SU-DHL-6 (cell line): ENCODE measurements around the gene TNFRSF21.
"Not testable (repeated sequence)": the region's sequence is repeated elsewhere in the genome, so short reads cannot be mapped to it uniquely, and the experiment has no call there.

ENCODE experiments used
- H2AFZ ChIP-seq: fragments of 200-600 bp; sonication (generic); 2 replicates; pipeline ENCODE4 v1.6.1; 2014; ENCODE audit warnings: low read depth, mild to moderate bottlenecking, moderate library complexity, mixed read lengths, antibody characterized with exemption, low read length; ENCODE audit not compliant: severe bottlenecking
- H3F3A ChIP-seq: fragments of 200-600 bp; shearing (Covaris generic); 2 replicates; pipeline ENCODE4 v1.6.0; 2016; ENCODE audit warnings: antibody characterized with exemption, mild to moderate bottlenecking; ENCODE audit not compliant: insufficient read depth
- H3K27ac ChIP-seq: fragments of 200-600 bp; sonication (generic); 2 replicates; pipeline ENCODE4 v1.5.1; 2016; ENCODE audit warnings: low read depth, mild to moderate bottlenecking, low read length, moderate library complexity, mixed read lengths
- H3K27me3 ChIP-seq: fragments of 200-600 bp; sonication (generic), shearing (Covaris generic); 2 replicates; pipeline ENCODE4 v1.6.0; 2014; ENCODE audit warnings: mild to moderate bottlenecking, low read length
- H3K36me3 ChIP-seq: fragments of 200-600 bp; sonication (generic); 2 replicates; pipeline ENCODE4 v1.6.1; 2014; ENCODE audit warnings: mild to moderate bottlenecking, low read length, mixed read lengths
- H3K4me2 ChIP-seq: fragments of 300-600, 200-600 bp; shearing (Covaris generic), sonication (generic); 2 replicates; pipeline ENCODE4 v1.6.0; 2014; ENCODE audit warnings: low read length, low read depth, mild to moderate bottlenecking; ENCODE audit not compliant: poor library complexity, severe bottlenecking
- H3K4me3 ChIP-seq: fragments of 200-600 bp; sonication (generic); 2 replicates; pipeline ENCODE4 v1.5.1; 2014; ENCODE audit warnings: antibody characterized with exemption, low read length, mild to moderate bottlenecking, mixed read lengths; ENCODE audit not compliant: insufficient read depth, poor library complexity, severe bottlenecking
- H3K79me2 ChIP-seq: fragments of 200-600 bp; sonication (generic); 2 replicates; pipeline ENCODE4 v1.6.1; 2014; ENCODE audit warnings: mild to moderate bottlenecking, low read length, moderate library complexity; ENCODE audit not compliant: insufficient read depth
- H3K9ac ChIP-seq: fragments of 200-600 bp; sonication (generic); 2 replicates; pipeline ENCODE4 v1.7.0; 2014; ENCODE audit warnings: mild to moderate bottlenecking, low read length
- H3K9me2 ChIP-seq: fragments of 200-600 bp; sonication (generic); replicated peaks from 2 replicates; pipeline ENCODE4 v1.6.1; 2014; ENCODE audit warnings: low read length; ENCODE audit not compliant: insufficient read depth
- H3K9me3 ChIP-seq: fragments of 200-600 bp; sonication (generic); 2 replicates; pipeline ENCODE4 v1.6.1; 2014; ENCODE audit warnings: low read length, mixed read lengths; ENCODE audit not compliant: insufficient read depth
- H4K20me1 ChIP-seq: fragments of 200-600 bp; sonication (generic); 2 replicates; pipeline ENCODE4 v1.6.1; 2014; ENCODE audit warnings: low read depth, mild to moderate bottlenecking, antibody characterized with exemption, low read length, moderate library complexity, mixed read lengths
- EZH2phosphoT487 ChIP-seq: fragments of 200-600 bp; sonication (generic), shearing (Covaris generic); conservative IDR thresholded peaks from 2 replicates; pipeline ENCODE4 v1.6.1; 2018; ENCODE audit warnings: mild to moderate bottlenecking, antibody characterized with exemption, low read length, moderate library complexity, mixed read lengths
- TF ChIP-seq, protein P1 (sequence below): fragments of 200-600 bp; sonication (generic); IDR thresholded peaks from one replicate; pipeline ENCODE4 v1.5.1; 2017; ENCODE audit warnings: antibody characterized with exemption, mild to moderate bottlenecking, low read length, moderate library complexity; ENCODE audit not compliant: insufficient read depth, poor library complexity, severe bottlenecking

TNFRSF21 gene

DNA sequence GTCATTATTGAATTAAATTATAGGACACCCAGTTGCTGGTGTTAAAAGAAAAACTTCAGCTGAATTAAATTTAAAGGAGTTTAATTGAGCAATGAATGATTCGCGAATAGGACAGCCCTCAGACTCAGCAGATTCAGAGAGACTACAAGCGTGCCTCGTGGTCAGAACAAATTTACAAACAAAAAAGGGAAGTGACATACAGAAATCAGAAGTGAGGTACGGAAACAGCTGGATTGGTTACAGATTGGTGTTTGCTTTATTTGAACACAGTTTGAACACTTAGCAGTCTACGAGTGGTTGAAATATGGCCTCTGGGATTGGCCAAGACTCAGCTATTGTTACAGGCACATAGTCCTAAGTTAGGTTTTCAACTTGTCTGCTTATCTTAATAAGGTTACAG is 25.8 kb upstream of the TNFRSF21 start:
- Histone ChIP-seq H4K20me1 (no peaks in the 10 kb centered on the region), H3K79me2 (no peaks in the 10 kb centered on the region)

GRCh38 chr6:47334334-47334733 is 24.6 kb upstream of the TNFRSF21 start:
- H4K20me1 ChIP-seq: no peaks in the 10 kb centered on the region
- H2AFZ ChIP-seq: no peak overlapping the region
- no peaks in the 10 kb centered on the region for H3K9me3 ChIP-seq
- H3K27me3 ChIP-seq: no peaks in the 10 kb centered on the region
- H3K9ac ChIP-seq: no peak overlapping the region
- H3K27ac ChIP-seq: no peak overlapping the region
- H3K9me2 ChIP-seq: no peaks in the 10 kb centered on the region
- no peaks in the 10 kb centered on the region for H3K79me2 ChIP-seq
- H3K36me3 ChIP-seq: no peaks in the 10 kb centered on the region
- no peak overlapping the region for H3K4me2 ChIP-seq
- no peak overlapping the region for H3K4me3 ChIP-seq
- TF ChIP-seq, protein P1, sequence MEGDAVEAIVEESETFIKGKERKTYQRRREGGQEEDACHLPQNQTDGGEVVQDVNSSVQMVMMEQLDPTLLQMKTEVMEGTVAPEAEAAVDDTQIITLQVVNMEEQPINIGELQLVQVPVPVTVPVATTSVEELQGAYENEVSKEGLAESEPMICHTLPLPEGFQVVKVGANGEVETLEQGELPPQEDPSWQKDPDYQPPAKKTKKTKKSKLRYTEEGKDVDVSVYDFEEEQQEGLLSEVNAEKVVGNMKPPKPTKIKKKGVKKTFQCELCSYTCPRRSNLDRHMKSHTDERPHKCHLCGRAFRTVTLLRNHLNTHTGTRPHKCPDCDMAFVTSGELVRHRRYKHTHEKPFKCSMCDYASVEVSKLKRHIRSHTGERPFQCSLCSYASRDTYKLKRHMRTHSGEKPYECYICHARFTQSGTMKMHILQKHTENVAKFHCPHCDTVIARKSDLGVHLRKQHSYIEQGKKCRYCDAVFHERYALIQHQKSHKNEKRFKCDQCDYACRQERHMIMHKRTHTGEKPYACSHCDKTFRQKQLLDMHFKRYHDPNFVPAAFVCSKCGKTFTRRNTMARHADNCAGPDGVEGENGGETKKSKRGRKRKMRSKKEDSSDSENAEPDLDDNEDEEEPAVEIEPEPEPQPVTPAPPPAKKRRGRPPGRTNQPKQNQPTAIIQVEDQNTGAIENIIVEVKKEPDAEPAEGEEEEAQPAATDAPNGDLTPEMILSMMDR: no peak
- no peak for TF ChIP-seq EZH2phosphoT487
- H3F3A ChIP-seq: no peaks in the 10 kb centered on the region

More for the DNA sequence above, 25.8 kb upstream of the TNFRSF21 start:
- Histone ChIP-seq H3K9me2 (no peaks in the 10 kb centered on the region), H3K36me3 (no peaks in the 10 kb centered on the region), H3K27me3 (no peaks in the 10 kb centered on the region), H3K9me3 (no peaks in the 10 kb centered on the region), H3K9ac (no peak overlapping the region), H3K4me3 (no peak overlapping the region), H3K4me2 (no peak overlapping the region), H3K27ac (no peak overlapping the region), H2AFZ (no peak overlapping the region), H3F3A (no peaks in the 10 kb centered on the region)
- TF ChIP-seq EZH2phosphoT487: no peak
- TF ChIP-seq, protein P1: no peak

DNA sequence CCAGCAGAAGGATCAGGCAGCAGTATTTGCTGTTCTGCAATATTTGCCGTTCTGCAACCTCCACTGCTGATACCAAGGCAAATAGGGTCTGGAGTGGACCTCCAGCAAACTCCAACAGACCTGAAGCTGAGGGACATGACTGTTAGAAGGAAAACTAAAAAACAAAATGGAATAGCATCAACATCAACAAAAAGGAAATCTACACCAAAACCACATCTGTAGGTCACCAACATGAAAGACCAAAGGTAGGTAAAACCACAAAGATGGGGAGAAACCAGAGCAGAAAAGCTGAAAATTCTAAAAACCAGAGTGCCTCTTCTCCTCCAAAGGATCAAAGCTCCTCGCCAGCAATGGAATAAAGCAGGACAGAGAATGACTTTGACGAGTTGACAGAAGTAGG is 18.9 kb upstream of the TNFRSF21 start:
- not testable (repeated sequence) for H3K9ac ChIP-seq, H3K9me2 ChIP-seq

DNA sequence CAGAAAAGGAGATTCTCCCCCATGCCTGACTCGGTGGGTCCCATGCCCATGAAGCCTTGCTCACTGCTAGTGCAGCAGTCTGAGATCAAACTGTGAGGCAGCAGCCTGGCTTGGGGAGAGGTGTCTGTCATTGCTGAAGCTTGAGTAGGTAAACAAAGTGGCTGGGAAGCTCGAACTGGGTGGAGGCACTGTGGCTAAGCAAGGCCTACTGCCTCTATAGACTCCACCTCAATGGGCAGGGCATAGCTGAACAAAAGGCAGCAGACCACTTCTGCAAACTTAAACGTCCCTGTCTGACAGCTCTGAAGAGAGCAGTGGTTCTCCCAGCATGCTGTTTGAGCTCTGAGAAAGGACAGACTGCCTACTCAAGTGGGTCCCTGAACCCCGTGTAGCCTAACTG is 18.4 kb upstream of the TNFRSF21 start:
- not testable (repeated sequence) for H4K20me1 ChIP-seq, H3K4me2 ChIP-seq, H3K27me3 ChIP-seq, H3F3A ChIP-seq, H2AFZ ChIP-seq, H3K79me2 ChIP-seq, H3K4me3 ChIP-seq, H3K9me3 ChIP-seq, H3K36me3 ChIP-seq, H3K27ac ChIP-seq, H3K9ac ChIP-seq, H3K9me2 ChIP-seq

More for the DNA sequence above, 18.9 kb upstream of the TNFRSF21 start:
- not testable (repeated sequence) for H3K9me3 ChIP-seq, H2AFZ ChIP-seq, H3F3A ChIP-seq, H3K27me3 ChIP-seq, H3K36me3 ChIP-seq, H3K4me3 ChIP-seq, H3K79me2 ChIP-seq, H3K4me2 ChIP-seq, H3K27ac ChIP-seq, H4K20me1 ChIP-seq
